ENCODE results near the gene DKK2. TPM values are rescaled to one million over a fixed set of nuclear protein-coding genes. Genes with fewer than 3 reads are reported as not detected.

The DKK2 gene
- total RNA-seq, 4 donors from 2014 or later: 0.53 to 4.1 (median 0.67) TPM; not detected in 1

DNA sequence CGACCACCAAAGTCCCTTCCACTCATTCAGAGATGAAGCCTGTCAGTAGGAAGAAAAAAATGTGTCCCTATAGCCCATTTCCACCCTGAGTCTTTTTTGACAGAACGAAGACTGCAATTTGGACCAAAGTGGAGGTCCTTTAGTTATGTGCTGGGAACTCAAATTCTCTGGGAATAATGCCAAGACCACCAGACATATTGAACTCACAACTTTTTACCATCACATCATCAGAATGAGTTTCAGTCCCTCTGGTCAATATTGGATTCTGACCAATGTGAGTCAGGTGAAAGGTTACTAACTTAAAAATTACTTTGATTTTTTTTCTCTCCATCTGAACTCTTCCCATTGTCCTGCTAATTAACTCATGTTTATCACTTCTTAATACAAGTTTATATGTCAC lies 128.9 kb downstream of the DKK2 start:
- Histone ChIP-seq H3K9me3 (no peaks in the 10 kb centered on the region), H3K4me3 (no peak overlapping the region), H3K27me3 (no peaks in the 10 kb centered on the region), H3K36me3 (no peaks in the 10 kb centered on the region), H3K27ac (no peak overlapping the region), H3K4me1 (no peaks in the 10 kb centered on the region)
- no peak for DNase-seq
- TF ChIP-seq POLR2A (IDR thresholded peaks at IDR 0.05): no peak
- TF ChIP-seq, protein P1, sequence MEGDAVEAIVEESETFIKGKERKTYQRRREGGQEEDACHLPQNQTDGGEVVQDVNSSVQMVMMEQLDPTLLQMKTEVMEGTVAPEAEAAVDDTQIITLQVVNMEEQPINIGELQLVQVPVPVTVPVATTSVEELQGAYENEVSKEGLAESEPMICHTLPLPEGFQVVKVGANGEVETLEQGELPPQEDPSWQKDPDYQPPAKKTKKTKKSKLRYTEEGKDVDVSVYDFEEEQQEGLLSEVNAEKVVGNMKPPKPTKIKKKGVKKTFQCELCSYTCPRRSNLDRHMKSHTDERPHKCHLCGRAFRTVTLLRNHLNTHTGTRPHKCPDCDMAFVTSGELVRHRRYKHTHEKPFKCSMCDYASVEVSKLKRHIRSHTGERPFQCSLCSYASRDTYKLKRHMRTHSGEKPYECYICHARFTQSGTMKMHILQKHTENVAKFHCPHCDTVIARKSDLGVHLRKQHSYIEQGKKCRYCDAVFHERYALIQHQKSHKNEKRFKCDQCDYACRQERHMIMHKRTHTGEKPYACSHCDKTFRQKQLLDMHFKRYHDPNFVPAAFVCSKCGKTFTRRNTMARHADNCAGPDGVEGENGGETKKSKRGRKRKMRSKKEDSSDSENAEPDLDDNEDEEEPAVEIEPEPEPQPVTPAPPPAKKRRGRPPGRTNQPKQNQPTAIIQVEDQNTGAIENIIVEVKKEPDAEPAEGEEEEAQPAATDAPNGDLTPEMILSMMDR (IDR thresholded peaks at IDR 0.05): no peak

DNA sequence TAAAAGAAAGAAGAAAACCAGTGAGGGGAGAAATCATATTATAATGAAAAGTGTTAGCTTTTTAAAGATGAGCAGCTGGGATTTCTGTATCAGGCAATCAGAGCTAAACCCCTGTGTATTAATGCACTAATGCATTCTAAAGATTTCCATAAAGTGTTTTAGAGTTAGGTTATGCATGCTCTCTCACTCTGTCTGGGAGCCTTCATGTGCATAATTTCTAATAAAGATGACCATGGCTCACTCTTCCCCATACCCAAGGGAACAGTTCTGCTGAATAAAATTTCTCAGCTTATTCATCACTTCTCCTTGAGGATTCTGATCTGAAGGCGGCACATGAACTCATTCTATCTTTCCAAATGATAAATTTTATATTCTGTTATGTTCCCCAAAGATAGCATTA lies 129.4 kb downstream of the DKK2 start:
- H3K4me3 ChIP-seq: no peak overlapping the region
- TF ChIP-seq, protein P1 (IDR thresholded peaks at IDR 0.05): no peak
- TF ChIP-seq POLR2A (IDR thresholded peaks at IDR 0.05): no peak
- H3K36me3 ChIP-seq: no peaks in the 10 kb centered on the region
- no peaks in the 10 kb centered on the region for H3K27me3 ChIP-seq
- H3K27ac ChIP-seq: no peak overlapping the region
- H3K9me3 ChIP-seq: no peaks in the 10 kb centered on the region
- no peak for DNase-seq
- H3K4me1 ChIP-seq: no peaks in the 10 kb centered on the region

DNA sequence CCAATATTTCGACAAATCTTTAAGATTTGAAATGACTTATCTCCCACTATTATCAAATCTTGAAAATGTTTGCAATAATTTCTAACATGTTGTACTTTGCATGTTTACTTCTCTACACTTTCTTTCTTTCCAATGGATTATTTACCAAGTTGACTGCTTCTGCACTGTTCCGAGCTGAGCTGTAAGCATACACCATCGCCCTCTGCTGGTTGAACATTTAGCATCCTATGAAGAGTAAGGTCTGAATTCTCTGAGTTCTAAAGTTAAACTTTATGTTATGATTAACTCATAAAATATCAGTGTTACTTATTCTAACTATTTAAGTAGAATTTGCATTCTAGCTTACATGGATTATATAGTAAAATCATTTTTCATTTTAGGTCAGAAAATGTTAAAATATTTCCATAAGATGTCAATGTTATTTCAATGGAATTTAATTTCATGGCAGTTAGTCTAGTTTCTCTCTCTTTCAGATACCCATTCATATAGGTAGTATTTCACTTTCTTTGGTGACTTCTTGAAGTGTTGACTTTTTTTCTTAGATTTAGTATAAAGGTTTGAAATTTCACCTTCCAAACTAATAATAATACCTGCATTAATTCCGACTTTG lies 137.4 kb downstream of the DKK2 start:
- TF ChIP-seq, protein P1 (IDR thresholded peaks at IDR 0.05): peak in 4 of 6 experiments; percentile 31 to 50 (median 47)
- TF ChIP-seq POLR2A (IDR thresholded peaks at IDR 0.05): no peak
- no peak overlapping the region for H3K27ac ChIP-seq
- DNase-seq: peak in 1 of 3 donors; percentile 47
- no peaks in the 10 kb centered on the region for H3K9me3 ChIP-seq
- H3K36me3 ChIP-seq: no peaks in the 10 kb centered on the region
- H3K27me3 ChIP-seq: no peaks in the 10 kb centered on the region
- no peak overlapping the region for H3K4me3 ChIP-seq
- H3K4me1 ChIP-seq: no peaks in the 10 kb centered on the region

DNA sequence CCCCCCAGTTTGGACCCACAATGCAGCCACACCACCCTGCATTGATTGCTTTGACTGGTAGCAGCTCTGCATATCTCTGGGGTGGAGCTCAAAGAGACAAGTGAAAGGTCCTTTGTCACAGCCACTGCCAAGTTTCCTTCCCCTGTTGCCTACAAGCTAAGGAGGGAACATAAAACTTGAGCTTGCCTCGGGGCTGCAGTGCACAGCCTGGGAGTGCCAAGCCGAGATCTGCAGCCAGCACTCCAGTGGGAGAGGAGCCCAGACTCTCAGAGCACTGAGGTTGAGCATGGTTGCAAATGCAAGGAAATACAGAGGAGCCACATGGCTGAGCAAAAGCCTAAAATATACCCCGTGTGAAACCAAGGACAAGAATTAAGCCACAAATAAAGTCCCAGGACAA lies 142.2 kb downstream of the DKK2 start:
- no peaks in the 10 kb centered on the region for H3K36me3 ChIP-seq
- no peak overlapping the region for H3K27ac ChIP-seq
- H3K9me3 ChIP-seq: no peaks in the 10 kb centered on the region
- no peaks in the 10 kb centered on the region for H3K4me1 ChIP-seq
- no peak for DNase-seq
- H3K4me3 ChIP-seq: no peak overlapping the region
- no peak for TF ChIP-seq POLR2A (IDR thresholded peaks at IDR 0.05)
- TF ChIP-seq, protein P1 (IDR thresholded peaks at IDR 0.05): no peak
- no peaks in the 10 kb centered on the region for H3K27me3 ChIP-seq

DNA sequence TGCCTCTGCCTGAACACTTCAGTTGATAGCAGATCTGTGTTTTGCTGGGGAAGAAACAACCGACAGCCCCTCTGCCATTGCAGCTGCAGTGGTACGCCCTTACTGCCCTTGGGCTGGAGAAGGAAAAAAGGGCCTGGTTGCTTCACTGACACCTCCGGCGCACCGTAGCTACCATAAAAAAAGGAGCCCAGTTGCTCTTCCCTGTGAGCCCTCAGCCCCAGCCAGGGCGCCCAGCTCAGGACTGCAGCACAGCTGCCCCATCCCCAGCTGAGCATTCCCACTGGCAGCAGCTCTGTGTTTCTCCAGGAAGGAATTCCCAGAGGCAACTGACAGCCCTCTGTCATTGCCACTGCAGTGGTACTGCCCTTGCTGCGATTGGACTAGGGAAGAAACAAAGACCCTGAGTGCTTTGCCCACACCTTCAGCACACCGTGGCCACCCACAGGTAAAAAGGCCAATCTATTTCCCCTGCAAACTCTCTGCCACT lies 142.7 kb downstream of the DKK2 start:
- Histone ChIP-seq H3K4me1 (no peaks in the 10 kb centered on the region), H3K27ac (no peak overlapping the region), H3K4me3 (no peak overlapping the region), H3K27me3 (no peaks in the 10 kb centered on the region), H3K9me3 (no peaks in the 10 kb centered on the region), H3K36me3 (no peaks in the 10 kb centered on the region)
- no peak for TF ChIP-seq POLR2A (IDR thresholded peaks at IDR 0.05)
- TF ChIP-seq, protein P1 (IDR thresholded peaks at IDR 0.05): no peak
- DNase-seq: no peak
